Upper lobe of left lung (tissue), 6 donors: Measurements from ENCODE around the gene ASPHD2. TPM values are rescaled to one million over a fixed set of nuclear protein-coding genes. Genes with fewer than 3 reads are reported as not detected.

ENCODE experiments used
- ATAC-seq, 2 donors: fragments of 200-7000 bp; cut with Tn5 transposase; one replicate each; pipeline ENCODE4 v1.9.1; 2022; ENCODE audit warnings: mild to moderate bottlenecking in 2 of 2, moderate library complexity in 2 of 2; ENCODE audit not compliant: low FRiP score in 2 of 2
- DNase-seq, 2 donors: peaks; one replicate each; pipeline ENCODE4 v3.0.0-alpha.2; 2019 to 2020
- H3K27ac ChIP-seq, 4 donors: fragments of 200-600 bp; sonication (generic); one replicate each; pipeline ENCODE4 v1.5.1; 2016 to 2019
- H3K27me3 ChIP-seq, 4 donors: fragments of 200-600 bp; sonication (generic); one replicate each; pipeline ENCODE4 v1.5.1; 2017 to 2019
- H3K36me3 ChIP-seq, 4 donors: fragments of 200-600 bp; sonication (generic); one replicate each; pipeline ENCODE4 v1.5.1; 2016 to 2019
- H3K4me1 ChIP-seq, 4 donors: fragments of 200-600 bp; sonication (generic); one replicate each; pipeline ENCODE4 v1.5.1; 2018 to 2019
- H3K4me3 ChIP-seq, 4 donors: fragments of 200-600 bp; sonication (generic); one replicate each; pipeline ENCODE4 v1.5.1; 2017 to 2019; ENCODE audit warnings: mild to moderate bottlenecking in 2 of 4, moderate library complexity in 1 of 4
- H3K9me3 ChIP-seq, 4 donors: fragments of 200-600 bp; sonication (generic); one replicate each; pipeline ENCODE4 v1.5.1; 2018 to 2019
- EP300 ChIP-seq, 4 donors: sonication (generic); formaldehyde crosslinking; IDR thresholded peaks; one replicate each; pipeline ENCODE4 v1.5.1; 2017; ENCODE audit warnings: antibody characterized with exemption in 4 of 4, control low read depth in 2 of 4
- POLR2A ChIP-seq, 4 donors: fragments of 450-650 bp; IDR thresholded peaks; one replicate each; pipeline ENCODE4 v1.5.1; 2016 to 2017; ENCODE audit warnings: antibody characterized with exemption in 4 of 4, mild to moderate bottlenecking in 2 of 4
- POLR2AphosphoS5 ChIP-seq, 2 donors: sonication (generic); formaldehyde crosslinking; IDR thresholded peaks; one replicate each; pipeline ENCODE4 v1.5.1; 2017; ENCODE audit warnings: antibody characterized with exemption in 2 of 2
- WGBS, 2 donors: methylation state at CpG; one replicate each; pipeline ENCODE4 v1.1.5; 2017 to 2018; 5-methylcytosine and 5-hydroxymethylcytosine counted together
- small RNA-seq, 4 donors: library from RNA; depleted of rRNA; stranded (forward); fragments of <200 nt; gene quantifications; one replicate each; pipeline ENCODE3, GENCODE V24; 2016
- total RNA-seq, 6 donors: library from RNA; depleted of rRNA in 4 of 6; stranded (reverse); fragments of >200 nt in 4 of 6; gene quantifications; one replicate each; pipeline versions ENCODE4 v1.1.0 to v1.2.1, GENCODE V29; 2016 to 2021
- TF ChIP-seq, protein P1 (sequence below), 6 experiments: fragments of 450-650 bp in 4 of 6; fragments of 200-600 bp in 2 of 6; sonication (generic) in 2 of 6; IDR thresholded peaks; one replicate each; pipeline ENCODE4 v1.5.1; 2016 to 2019; ENCODE audit warnings: antibody characterized with exemption in 6 of 6
- donor health status: DM: no; HTN: no; CAD: no; lungs with moderate emphysema.
- donor health status: DM: no; HTN: yes; CAD: no; lungs with severe emphysema.

The ASPHD2 gene
- total RNA-seq, 6 donors from 2014 or later = 0.33 to 2.1 (median 1.1) TPM

DNA sequence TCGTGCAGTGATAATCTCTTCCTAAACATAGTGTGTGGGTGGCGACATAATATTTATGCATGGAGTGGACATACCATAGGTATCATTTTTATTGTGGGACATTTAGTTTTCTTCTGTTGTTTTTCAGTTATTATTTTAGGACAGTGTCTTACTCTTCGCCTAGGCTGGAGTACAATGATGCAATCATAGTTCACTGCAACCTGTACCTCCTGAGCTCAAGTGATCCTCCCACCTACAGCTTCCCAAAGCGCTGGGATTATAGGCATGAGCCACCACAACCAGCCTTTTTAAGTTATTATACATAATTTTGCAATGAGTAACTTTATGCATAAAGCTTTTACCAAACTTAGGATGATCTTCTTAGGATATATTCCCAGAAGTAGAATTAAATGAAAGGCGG lies 57.3 kb downstream of the ASPHD2 start:
- H3K9me3 ChIP-seq = no peaks in the 10 kb centered on the region
- TF ChIP-seq POLR2A (IDR thresholded peaks at IDR 0.05) (no peak), EP300 (IDR thresholded peaks at IDR 0.05) (no peak), POLR2AphosphoS5 (IDR thresholded peaks at IDR 0.05) (no peak)
- TF ChIP-seq, protein P1, sequence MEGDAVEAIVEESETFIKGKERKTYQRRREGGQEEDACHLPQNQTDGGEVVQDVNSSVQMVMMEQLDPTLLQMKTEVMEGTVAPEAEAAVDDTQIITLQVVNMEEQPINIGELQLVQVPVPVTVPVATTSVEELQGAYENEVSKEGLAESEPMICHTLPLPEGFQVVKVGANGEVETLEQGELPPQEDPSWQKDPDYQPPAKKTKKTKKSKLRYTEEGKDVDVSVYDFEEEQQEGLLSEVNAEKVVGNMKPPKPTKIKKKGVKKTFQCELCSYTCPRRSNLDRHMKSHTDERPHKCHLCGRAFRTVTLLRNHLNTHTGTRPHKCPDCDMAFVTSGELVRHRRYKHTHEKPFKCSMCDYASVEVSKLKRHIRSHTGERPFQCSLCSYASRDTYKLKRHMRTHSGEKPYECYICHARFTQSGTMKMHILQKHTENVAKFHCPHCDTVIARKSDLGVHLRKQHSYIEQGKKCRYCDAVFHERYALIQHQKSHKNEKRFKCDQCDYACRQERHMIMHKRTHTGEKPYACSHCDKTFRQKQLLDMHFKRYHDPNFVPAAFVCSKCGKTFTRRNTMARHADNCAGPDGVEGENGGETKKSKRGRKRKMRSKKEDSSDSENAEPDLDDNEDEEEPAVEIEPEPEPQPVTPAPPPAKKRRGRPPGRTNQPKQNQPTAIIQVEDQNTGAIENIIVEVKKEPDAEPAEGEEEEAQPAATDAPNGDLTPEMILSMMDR (IDR thresholded peaks at IDR 0.05) = no peak
- H3K4me3 ChIP-seq = no peak overlapping the region
- H3K27ac ChIP-seq = no peak overlapping the region
- H3K4me1 ChIP-seq = peaks cover 27 to 44% (median 34%) of the 10 kb centered on the region in 4 donors
- no peaks in the 10 kb centered on the region for H3K27me3 ChIP-seq
- DNase-seq = no peak
- peaks cover 5 to 43% (median 33%) of the 10 kb centered on the region in 4 donors for H3K36me3 ChIP-seq
- ATAC-seq = no peak
- 84 to 87% methylated on average over 5 of the region's 5 CpGs for WGBS, 2 donors

- Histone ChIP-seq H3K36me3 (peaks cover 19 to 57% (median 49%) of the 10 kb centered on the region in 4 donors), H3K27me3 (no peaks in the 10 kb centered on the region), H3K4me1 (peaks cover 19 to 29% (median 20%) of the 10 kb centered on the region in 4 donors), H3K9me3 (no peaks in the 10 kb centered on the region), H3K4me3 (no peak overlapping the region), H3K27ac (no peak overlapping the region)
- TF ChIP-seq POLR2AphosphoS5 (IDR thresholded peaks at IDR 0.05) (no peak), POLR2A (IDR thresholded peaks at IDR 0.05) (no peak), EP300 (IDR thresholded peaks at IDR 0.05) (no peak)
- TF ChIP-seq, protein P1 (IDR thresholded peaks at IDR 0.05) = no peak
- ATAC-seq = no peak
- DNase-seq = no peak
- WGBS, 2 donors = 44 to 56% methylated on average over 3 of the region's 3 CpGs
These were observed 58.9 kb downstream of the ASPHD2 start for GRCh38 chr22:26487996-26488395.

GRCh38 chr22:26489447-26490036 lies 60.5 kb downstream of the ASPHD2 start:
- peak overlapping the region in 1 of 4 donors; percentile 41 for H3K27ac ChIP-seq
- H3K36me3 ChIP-seq = peaks cover 19 to 72% (median 64%) of the 10 kb centered on the region in 4 donors
- H3K4me1 ChIP-seq = peaks cover 12 to 19% (median 15%) of the 10 kb centered on the region in 4 donors
- no peak for ATAC-seq
- no peaks in the 10 kb centered on the region for H3K9me3 ChIP-seq
- 66 to 71% methylated on average over 4 of the region's 4 CpGs for WGBS, 2 donors
- H3K27me3 ChIP-seq = no peaks in the 10 kb centered on the region
- DNase-seq = no peak
- H3K4me3 ChIP-seq = no peak overlapping the region
- TF ChIP-seq POLR2A (IDR thresholded peaks at IDR 0.05) (no peak), EP300 (IDR thresholded peaks at IDR 0.05) (no peak)
- TF ChIP-seq, protein P1 (IDR thresholded peaks at IDR 0.05) = no peak

DNA sequence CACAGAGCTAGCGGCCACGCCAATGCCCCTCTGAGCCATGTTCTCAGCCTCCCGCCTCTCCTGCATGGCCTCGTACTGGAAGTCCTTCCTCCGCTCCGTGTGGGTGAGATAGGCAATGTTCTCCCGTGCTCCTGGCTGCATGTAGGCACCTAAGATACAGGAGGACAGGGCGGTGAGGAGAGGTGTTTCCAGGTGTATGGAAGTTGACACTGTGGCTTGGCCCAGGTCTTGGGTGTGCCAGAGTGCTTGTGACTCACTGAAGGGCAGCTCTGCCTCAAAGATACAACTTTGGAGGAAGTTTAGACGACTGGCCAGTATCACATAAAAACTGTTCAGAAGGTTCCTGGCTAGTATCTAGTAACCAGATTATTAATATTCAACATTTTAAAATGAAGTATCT lies 63.2 kb downstream of the ASPHD2 start:
- no peaks in the 10 kb centered on the region for H3K9me3 ChIP-seq
- no peak overlapping the region for H3K27ac ChIP-seq
- H3K4me1 ChIP-seq = no peaks in the 10 kb centered on the region
- H3K36me3 ChIP-seq = peaks cover 34 to 96% (median 87%) of the 10 kb centered on the region in 4 donors
- no peak overlapping the region for H3K4me3 ChIP-seq
- TF ChIP-seq EP300 (IDR thresholded peaks at IDR 0.05) = no peak
- ATAC-seq (peak in 1 of 2 donors; percentile 62), DNase-seq (no peak)
- no peaks in the 10 kb centered on the region for H3K27me3 ChIP-seq
- WGBS, 2 donors = 93 to 95% methylated on average over 9 of the region's 9 CpGs

GRCh38 chr22:26494506-26494905 lies 65.4 kb downstream of the ASPHD2 start:
- no peaks in the 10 kb centered on the region for H3K27me3 ChIP-seq

More at GRCh38 chr22:26494506-26494905, 65.4 kb downstream of the ASPHD2 start:
- Histone ChIP-seq H3K9me3 (no peaks in the 10 kb centered on the region), H3K36me3 (peaks cover 44 to 96% (median 86%) of the 10 kb centered on the region in 4 donors), H3K27ac (no peak overlapping the region), H3K4me3 (no peak overlapping the region), H3K4me1 (no peaks in the 10 kb centered on the region)
- TF ChIP-seq POLR2AphosphoS5 (IDR thresholded peaks at IDR 0.05) (no peak), EP300 (IDR thresholded peaks at IDR 0.05) (no peak), POLR2A (IDR thresholded peaks at IDR 0.05) (no peak)
- TF ChIP-seq, protein P1 (IDR thresholded peaks at IDR 0.05) = no peak
- ATAC-seq (no peak), DNase-seq (no peak)

Small RNAs within 50 kb of the gene (small RNA-seq; reads per million reads assigned to genes)
- 0 to 0.55 (median 0.14) reads per million in 4 donors for gene RNA5SP495

Other genes with a start within 250 kb of the ASPHD2 start
- gene HPS4, start 54.5 kb downstream of the ASPHD2 start, total RNA-seq = 10 to 100 TPM; 22.5 to 93.2 (median 34.2) TPM
- gene SRRD, start 54.6 kb downstream of the ASPHD2 start, total RNA-seq = 10 to 100 TPM in 3 of 6 donors, 1 to 10 TPM in 3; 6.2 to 25.9 (median 11.3) TPM
- gene TFIP11, start 83.2 kb downstream of the ASPHD2 start, total RNA-seq = 10 to 100 TPM; 26.3 to 37.7 (median 32.6) TPM
- gene TPST2, start 160.9 kb downstream of the ASPHD2 start, total RNA-seq = 100 to 1,000 TPM in 2 of 6 donors, 10 to 100 TPM in 4; 50.5 to 253 (median 95.8) TPM
- gene CRYBB1, start 188.8 kb downstream of the ASPHD2 start, total RNA-seq = under 1 TPM in 2 of 6 donors, not detected in 4; 0.26 to 0.81 TPM
- not detected for gene CRYBA4, start 192.7 kb downstream of the ASPHD2 start, total RNA-seq
- gene MIAT, start 228.3 kb downstream of the ASPHD2 start, total RNA-seq = 10 to 100 TPM in 1 of 6 donors, 1 to 10 TPM in 5; 3.0 to 24.1 (median 6.1) TPM